IMR-90 (cell line): ENCODE data around the gene QSOX2. TPM values are rescaled to one million over a fixed set of nuclear protein-coding genes. Genes with fewer than 3 reads are reported as not detected.

Source experiments
- ATAC-seq: fragments of 200-7000 bp; cut with Tn5 transposase; 2 replicates; pipeline ENCODE4 v1.9.1; 2020; ENCODE audit warnings: low read depth, mild to moderate bottlenecking, moderate library complexity
- BruUV-seq: library from RNA; stranded (reverse); fragments of 400-500 nt; replicated peaks from 2 replicates; lab custom pipeline; 2021; lab: Mats Ljungman, UMichigan
- CTCF ChIA-PET: fragments of 300-600 bp; formaldehyde crosslinking; extraction: SDS; loops from one replicate; lab custom pipeline; 2021; ENCODE audit warnings: antibody characterized with exemption; lab: Yijun Ruan, JAX
- POLR2A ChIA-PET: fragments of 300-600 bp; sonication (Branson Sonifier 250); formaldehyde crosslinking; loops from one replicate; lab custom pipeline; 2022; ENCODE audit warnings: antibody characterized with exemption; ENCODE audit not compliant: unreplicated experiment; lab: Charles Lee
- DNase-seq: peaks from one replicate; pipeline ENCODE4 v3.0.0; 2013
- H2AFZ ChIP-seq: replicated peaks from 2 replicates; pipeline ENCODE3; 2013; ENCODE audit warnings: low read length, mild to moderate bottlenecking; ENCODE audit not compliant: poor library complexity
- H2AK5ac ChIP-seq: 2 replicates; pipeline ENCODE4 v1.6.1; 2013; ENCODE audit warnings: low read depth, low read length, inconsistent platforms
- H2AK9ac ChIP-seq: replicated peaks from 2 replicates; pipeline ENCODE3; 2013; ENCODE audit warnings: mild to moderate bottlenecking, low read depth, low read length, moderate library complexity; ENCODE audit not compliant: poor library complexity
- H2BK120ac ChIP-seq: 2 replicates; pipeline ENCODE4 v1.6.1; 2013; ENCODE audit warnings: low read depth, low read length, inconsistent platforms
- H2BK15ac ChIP-seq: 3 replicates; pipeline ENCODE4 v1.6.1; 2013; ENCODE audit warnings: low read depth, low read length, inconsistent platforms
- H2BK20ac ChIP-seq: 2 replicates; pipeline ENCODE4 v1.6.1; 2013; ENCODE audit warnings: low read depth, mild to moderate bottlenecking, inconsistent platforms, low read length, moderate library complexity
- H2BK5ac ChIP-seq: 2 replicates; pipeline ENCODE4 v1.6.1; 2013; ENCODE audit warnings: mild to moderate bottlenecking, low read depth, low read length, inconsistent platforms; ENCODE audit not compliant: poor library complexity, severe bottlenecking
- H3K14ac ChIP-seq: replicated peaks from 2 replicates; pipeline ENCODE4 v1.6.1; 2013; ENCODE audit warnings: low read depth, low read length, inconsistent platforms
- H3K18ac ChIP-seq: 2 replicates; pipeline ENCODE4 v1.6.1; 2013; ENCODE audit warnings: low read depth, low read length, control low read depth
- H3K23ac ChIP-seq: 2 replicates; pipeline ENCODE4 v1.6.1; 2013; ENCODE audit warnings: low read depth, low read length, inconsistent platforms
- H3K27ac ChIP-seq: 2 replicates; pipeline ENCODE4 v1.5.1; 2013; ENCODE audit warnings: mild to moderate bottlenecking, control low read depth, low read length; ENCODE audit not compliant: insufficient read depth
- H3K27me3 ChIP-seq: 2 replicates; pipeline ENCODE4 v1.6.1; 2013; ENCODE audit warnings: low read length; ENCODE audit not compliant: control insufficient read depth, insufficient read depth
- H3K36me3 ChIP-seq: 2 replicates; pipeline ENCODE4 v1.6.1; 2013; ENCODE audit warnings: low read length, mixed read lengths; ENCODE audit not compliant: control insufficient read depth, insufficient read depth
- H3K4ac ChIP-seq: 2 replicates; pipeline ENCODE4 v1.6.1; 2013; ENCODE audit warnings: low read depth, low read length, inconsistent platforms
- H3K4me1 ChIP-seq: 2 replicates; pipeline ENCODE4 v1.6.1; 2013; ENCODE audit warnings: low read length, mixed read lengths; ENCODE audit not compliant: control insufficient read depth, insufficient read depth
- H3K4me2 ChIP-seq: 2 replicates; pipeline ENCODE4 v1.6.1; 2013; ENCODE audit warnings: low read depth, mild to moderate bottlenecking, control low read depth, low read length, moderate library complexity
- H3K4me3 ChIP-seq: 2 replicates; pipeline ENCODE4 v1.5.1; 2013; ENCODE audit warnings: low read depth, mild to moderate bottlenecking, control low read depth, low read length, moderate library complexity; ENCODE audit not compliant: insufficient read depth
- H3K56ac ChIP-seq: 2 replicates; pipeline ENCODE4 v1.6.1; 2013; ENCODE audit warnings: low read length, inconsistent platforms; ENCODE audit not compliant: insufficient read depth; ENCODE audit errors: extremely low read depth
- H3K79me1 ChIP-seq, 2 experiments: 2 replicates each; pipeline ENCODE4 v1.6.1; 2013; ENCODE audit warnings: low read length in 2 of 2, inconsistent platforms in 1 of 2, low read depth in 1 of 2
- H3K9ac ChIP-seq: 2 replicates; pipeline ENCODE4 v1.6.1; 2013; ENCODE audit warnings: low read depth, low read length, control low read depth
- H3K9me1 ChIP-seq: 2 replicates; pipeline ENCODE4 v1.6.1; 2013; ENCODE audit warnings: low read length, inconsistent platforms; ENCODE audit not compliant: insufficient read depth
- H3K9me3 ChIP-seq: 2 replicates; pipeline ENCODE4 v1.6.1; 2013; ENCODE audit warnings: low read length; ENCODE audit not compliant: control insufficient read depth, insufficient read depth
- H4K20me1 ChIP-seq: 2 replicates; pipeline ENCODE4 v1.6.1; 2013; ENCODE audit warnings: low read length, inconsistent platforms; ENCODE audit not compliant: insufficient read depth
- H4K5ac ChIP-seq: 2 replicates; pipeline ENCODE4 v1.6.1; 2013; ENCODE audit warnings: mild to moderate bottlenecking, low read depth, low read length, control low read depth
- H4K8ac ChIP-seq, 2 experiments: 2 replicates each; pipeline ENCODE4 v1.6.1; 2013; ENCODE audit warnings: low read depth in 2 of 2, low read length in 2 of 2, control low read depth in 1 of 2, inconsistent platforms in 1 of 2
- H4K91ac ChIP-seq: 2 replicates; pipeline ENCODE4 v1.6.1; 2013; ENCODE audit warnings: low read depth, low read length, inconsistent platforms; ENCODE audit not compliant: insufficient read depth
- CHD1 ChIP-seq: IDR thresholded peaks from 2 replicates; pipeline ENCODE4 v1.6.1; 2012; ENCODE audit warnings: low read depth, low read length, improper control_type of control experiment
- CTCF ChIP-seq: conservative IDR thresholded peaks from 2 replicates; pipeline ENCODE4 v1.5.1; 2012; ENCODE audit warnings: mild to moderate bottlenecking, low read depth, low read length, improper control_type of control experiment
- FOS ChIP-seq: fragments of 150-350 bp; IDR thresholded peaks from 2 replicates; pipeline ENCODE4 v1.6.1; 2016; ENCODE audit warnings: low read depth, low read length
- MAZ ChIP-seq: IDR thresholded peaks from 2 replicates; pipeline ENCODE4 v1.6.1; 2012; ENCODE audit warnings: low read depth, mild to moderate bottlenecking, low read length, improper control_type of control experiment, moderate library complexity, borderline replicate concordance
- NFE2L2 ChIP-seq: fragments of 150-350 bp; IDR thresholded peaks from 2 replicates; pipeline ENCODE4 v1.6.1; 2016; ENCODE audit warnings: low read depth, mild to moderate bottlenecking, low read length
- POLR2A ChIP-seq: IDR thresholded peaks from 2 replicates; pipeline ENCODE4 v1.6.1; 2012; ENCODE audit warnings: mild to moderate bottlenecking, low read depth, low read length
- RFX5 ChIP-seq: IDR thresholded peaks from 2 replicates; pipeline ENCODE4 v1.8.0; 2012; ENCODE audit warnings: low read depth, mild to moderate bottlenecking, low read length, moderate library complexity
- SMC3 ChIP-seq: fragments of 150-350 bp; IDR thresholded peaks from 2 replicates; pipeline ENCODE4 v1.6.1; 2016; ENCODE audit warnings: low read depth, mild to moderate bottlenecking, antibody characterized with exemption, low read length, moderate library complexity
- WGBS, 2 experiments: methylation state at CpG; one replicate each; pipeline versions ENCODE4 v1.1.5 to v1.1.7; 2013; ENCODE audit warnings: missing lambda C conversion rate in 2 of 2; ENCODE audit not compliant: insufficient read length in 1 of 2; ENCODE audit errors: extremely low coverage in 2 of 2; 5-methylcytosine and 5-hydroxymethylcytosine counted together
- dilution Hi-C: fragments of 300-500 bp; cut with HindIII; formaldehyde crosslinking; loops from one replicate; pipeline ENCODE4 v1.14.3; 2018; ENCODE audit warnings: low sequenced_read_pairs; ENCODE audit not compliant: unreplicated experiment
- in situ Hi-C: fragments of 300-500 bp; cut with MboI; formaldehyde crosslinking; loops from 3 replicates; pipeline ENCODE4 v1.14.3; 2019; ENCODE audit warnings: low sequenced_read_pairs, inconsistent platforms, mixed read lengths
- intact Hi-C: fragments of 100-400 bp; cut with micrococcal nuclease; formaldehyde crosslinking; loops from 2 replicates; pipeline ENCODE4 v1.10.0; 2022
- polyA plus RNA-seq, 3 experiments: library from polyadenylated mRNA; depleted of rRNA; stranded (reverse); fragments of >200 nt; gene quantifications; 2 replicates each; pipeline ENCODE4 v1.2.3, GENCODE V29; 2012; ENCODE audit warnings: low replicate concordance in 1 of 3
- total RNA-seq: library from RNA; depleted of rRNA; stranded (reverse); fragments of >200 nt; gene quantifications from 2 replicates; pipeline ENCODE4 v1.2.3, GENCODE V29; 2012

The QSOX2 gene
- total and polyA plus RNA-seq, 2 of the 4 experiments (the other 2 are of a cell fraction), result 5.9 to 12.9 TPM

GRCh38 chr9:136253246-136254130 lies 7.9 kb upstream of the QSOX2 start:
- H2BK5ac ChIP-seq, result no peak overlapping the region
- DNase-seq (no peak), ATAC-seq (no peak)
- 65% methylated on average over 11 of the region's 32 CpGs; no CpG with 5 or more reads in 1 of the 2 experiments for WGBS, 2 experiments
- H3K36me3 ChIP-seq, result no peaks in the 10 kb centered on the region
- H3K27me3 ChIP-seq, result peaks cover 34% of the 10 kb centered on the region; the same call in 1 of the 2 replicates
- no peaks in the 10 kb centered on the region for H4K20me1 ChIP-seq
- H3K9me1 ChIP-seq, result no peaks in the 10 kb centered on the region
- no peak overlapping the region for H2BK15ac ChIP-seq
- H3K27ac ChIP-seq, result no peak overlapping the region
- no peak overlapping the region for H2AK9ac ChIP-seq
- H4K91ac ChIP-seq, result no peak overlapping the region
- H2BK20ac ChIP-seq, result no peak overlapping the region
- CTCF ChIA-PET, result no interaction called here
- no peaks in the 10 kb centered on the region for H3K79me1 ChIP-seq
- no peak overlapping the region for H3K14ac ChIP-seq
- BruUV-seq, result no TSS peak
- H3K4me1 ChIP-seq, result peaks cover 5% of the 10 kb centered on the region
- H2AFZ ChIP-seq, result no peak overlapping the region
- H3K56ac ChIP-seq, result no peak overlapping the region
- dilution Hi-C loops (no loop called here), intact Hi-C loops (no loop called here), in situ Hi-C loops (no loop called here)
- H4K8ac ChIP-seq, result no peak overlapping the region
- H4K5ac ChIP-seq, result no peak overlapping the region
- no peak overlapping the region for H3K4me2 ChIP-seq
- no peak overlapping the region for H3K18ac ChIP-seq
- no peaks in the 10 kb centered on the region for H3K9me3 ChIP-seq
- H2AK5ac ChIP-seq, result no peak overlapping the region
- no peak overlapping the region for H2BK120ac ChIP-seq
- TF ChIP-seq MAZ, result no peak
- TF ChIP-seq CTCF, result no peak
- no peak for TF ChIP-seq SMC3
- TF ChIP-seq CHD1, result no peak
- no peak for TF ChIP-seq NFE2L2
- TF ChIP-seq POLR2A, result no peak
- no peak for TF ChIP-seq RFX5
- no peak for TF ChIP-seq FOS
- no peak overlapping the region for H3K9ac ChIP-seq
- POLR2A ChIA-PET, result no interaction called here
- H3K4ac ChIP-seq, result no peak overlapping the region
- H3K4me3 ChIP-seq, result no peak overlapping the region
- H3K23ac ChIP-seq, result no peak overlapping the region
